GM18909 (cell line): ENCODE measurements around the gene CACNA1C.

ENCODE experiments used
- ATAC-seq: cut with Tn5 transposase; IDR thresholded peaks from one replicate; pipeline ENCODE4 v1.9.1; 2021; ENCODE audit warnings: mild to moderate bottlenecking; ENCODE audit not compliant: unreplicated experiment, poor library complexity

Gene CACNA1C

GRCh38 chr12:2052826-2053678 lies at the start of gene CACNA1C:
Gene CACNA1C (plus strand): TSS chr12:2052987. CDS start chr12:2053563, 576 bp downstream.
- ATAC-seq: no peak

DNA sequence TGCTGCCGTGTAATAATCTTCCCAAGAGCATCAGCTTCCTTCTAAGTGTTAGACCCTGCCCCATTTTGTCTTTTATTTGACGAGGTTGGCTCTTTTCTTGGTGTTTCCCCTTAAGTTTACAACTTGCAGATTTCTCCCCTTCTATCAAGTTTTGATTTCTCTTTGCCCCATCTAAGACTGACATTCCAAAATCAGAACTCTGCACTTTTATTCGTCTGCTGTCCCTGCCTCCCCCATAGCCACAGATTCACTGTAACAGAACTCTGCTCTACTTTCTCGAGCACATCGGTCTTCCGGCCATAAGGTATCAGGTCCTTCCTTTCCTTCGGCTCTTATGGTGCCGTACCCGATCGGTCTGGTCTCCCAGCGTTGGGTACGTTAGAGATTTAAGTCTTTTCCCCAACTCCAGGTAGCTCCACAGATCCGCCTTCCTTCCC lies 49.1 kb upstream of the CACNA1C start:
- ATAC-seq: no peak

GRCh38 chr12:2004113-2004929 lies 48.5 kb upstream of the CACNA1C start, which contains the start of gene DCP1B:
Gene DCP1B (minus strand): TSS chr12:2004457. CDS start chr12:2004431, 26 bp downstream.
- ATAC-seq: peak; percentile 98

GRCh38 chr12:2008677-2009076 lies 44.1 kb upstream of the CACNA1C start:
- no peak for ATAC-seq

DNA sequence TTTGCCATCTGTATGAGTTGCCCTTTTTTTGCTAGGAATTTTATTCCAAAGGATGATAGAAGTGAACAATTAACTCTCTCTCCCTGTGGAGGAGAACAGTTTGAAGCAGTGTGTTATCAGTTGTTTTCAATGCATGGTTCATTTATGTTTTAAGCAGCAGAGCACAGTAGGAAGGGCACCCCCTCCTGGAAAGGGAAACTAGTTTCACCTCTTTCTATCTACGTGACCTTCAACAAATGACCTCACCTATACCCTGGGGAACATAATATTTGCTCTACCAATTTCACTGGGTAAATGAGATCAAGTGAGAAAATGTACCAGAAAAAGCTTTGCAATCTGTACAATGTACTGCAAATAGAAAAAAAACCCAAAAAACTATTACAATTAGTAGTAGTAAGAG lies 43.2 kb upstream of the CACNA1C start:
- no peak for ATAC-seq

DNA sequence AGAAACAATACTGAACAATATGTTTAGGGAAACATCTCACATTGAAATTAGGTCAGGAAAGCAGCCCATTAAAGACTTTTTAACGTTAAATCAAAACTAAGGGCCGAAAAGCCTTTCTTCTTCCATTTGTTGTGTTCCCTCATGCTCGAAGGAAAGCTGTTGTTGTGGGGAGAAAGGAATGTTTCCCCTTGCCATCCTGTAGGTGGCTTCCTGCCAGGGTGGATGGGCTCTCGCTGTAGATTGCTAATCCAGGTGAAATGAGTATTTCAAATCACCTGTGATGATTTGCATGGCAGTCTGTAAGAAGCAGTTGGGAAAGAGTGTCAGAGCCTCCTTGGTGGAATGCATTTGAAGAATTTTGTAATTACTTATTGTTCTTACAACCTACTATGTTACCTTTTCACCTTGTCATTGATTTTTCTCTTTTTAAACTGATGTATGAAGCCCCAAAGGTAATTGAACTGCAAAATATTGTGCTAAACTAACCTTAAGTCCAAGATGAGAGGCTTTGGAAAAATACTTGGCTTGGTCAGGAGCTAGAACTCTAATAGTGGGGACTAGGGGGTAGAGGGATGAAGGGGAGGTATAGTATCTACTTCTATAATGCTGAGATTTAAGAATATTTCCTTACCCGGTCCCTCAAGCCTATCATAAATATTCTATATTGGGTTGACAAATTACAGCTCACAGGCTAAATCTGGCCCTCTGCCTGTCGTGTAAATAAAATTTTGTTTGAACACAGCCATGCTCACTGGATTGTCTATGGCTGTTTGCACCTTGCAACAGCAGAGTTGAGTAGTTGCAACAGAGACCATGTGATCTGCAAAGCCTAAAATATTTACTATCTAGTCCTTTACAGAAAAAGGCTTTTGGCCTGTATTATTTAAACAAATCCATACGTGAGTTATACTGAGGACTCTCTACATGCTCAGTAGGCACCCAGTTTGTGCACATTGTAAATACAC lies 40.9 kb upstream of the CACNA1C start:
- no peak for ATAC-seq

- ATAC-seq: no peak
Measured at GRCh38 chr12:2013086-2013485, 39.7 kb upstream of the CACNA1C start.

DNA sequence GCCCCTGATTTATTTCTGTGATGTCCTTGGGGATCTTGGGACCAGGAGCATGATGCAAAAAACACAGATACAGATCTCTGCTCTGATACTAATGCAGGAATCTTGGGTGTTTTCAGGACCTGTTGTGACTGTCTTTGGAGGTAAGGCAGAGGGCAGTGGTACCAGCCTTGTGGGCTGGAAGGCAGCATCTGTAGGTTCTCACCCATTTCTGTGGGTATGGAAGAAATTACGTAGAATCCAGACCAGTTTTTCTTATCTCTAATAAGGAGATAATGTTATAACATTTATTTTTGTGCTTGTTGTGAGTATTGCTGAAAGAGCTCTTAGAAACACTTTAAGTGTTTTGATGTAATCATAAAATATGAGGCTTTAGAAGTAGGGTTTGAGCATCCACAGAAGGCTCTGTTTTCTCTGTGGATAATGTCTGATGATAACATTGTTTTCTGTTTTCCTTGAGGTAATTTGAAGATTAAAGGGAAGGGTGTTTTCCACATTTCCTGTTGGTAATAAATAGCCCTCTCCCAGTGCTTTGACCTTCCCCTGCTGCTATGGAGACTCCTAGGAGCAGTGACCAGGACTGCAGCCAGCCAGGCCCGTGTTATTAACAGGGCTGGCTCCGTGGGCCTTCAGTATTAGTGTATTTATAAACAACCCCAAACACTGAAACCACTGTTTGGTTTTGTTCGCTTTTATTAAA lies 39.1 kb upstream of the CACNA1C start:
- no peak for ATAC-seq

GRCh38 chr12:2014231-2014630 lies 38.6 kb upstream of the CACNA1C start:
- no peak for ATAC-seq

GRCh38 chr12:2016862-2017545 lies 35.8 kb upstream of the CACNA1C start:
- ATAC-seq: no peak

- no peak for ATAC-seq
Measured at GRCh38 chr12:2017546-2018337, 35.0 kb upstream of the CACNA1C start.

DNA sequence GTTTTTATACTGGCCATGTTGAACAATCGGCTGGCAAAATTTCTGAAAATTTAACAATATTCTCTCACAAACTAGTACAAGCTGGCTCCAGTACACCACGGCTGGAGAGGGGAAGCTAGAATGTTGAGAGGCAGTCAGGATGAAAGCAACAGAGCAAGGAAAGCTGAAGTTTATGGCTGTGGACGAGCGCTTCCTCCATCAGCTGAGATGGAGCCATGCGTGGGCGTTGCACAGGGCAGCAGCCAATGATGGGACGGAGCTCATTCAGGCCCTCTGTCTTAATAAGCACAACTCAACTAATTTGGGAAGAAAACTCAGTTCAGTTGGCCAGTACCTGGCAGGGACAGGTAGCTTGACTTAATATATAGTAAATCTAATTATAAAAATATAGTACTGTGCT lies 34.4 kb upstream of the CACNA1C start:
- ATAC-seq: no peak

- no peak for ATAC-seq
Measured at GRCh38 chr12:2019126-2019525, 33.7 kb upstream of the CACNA1C start.

DNA sequence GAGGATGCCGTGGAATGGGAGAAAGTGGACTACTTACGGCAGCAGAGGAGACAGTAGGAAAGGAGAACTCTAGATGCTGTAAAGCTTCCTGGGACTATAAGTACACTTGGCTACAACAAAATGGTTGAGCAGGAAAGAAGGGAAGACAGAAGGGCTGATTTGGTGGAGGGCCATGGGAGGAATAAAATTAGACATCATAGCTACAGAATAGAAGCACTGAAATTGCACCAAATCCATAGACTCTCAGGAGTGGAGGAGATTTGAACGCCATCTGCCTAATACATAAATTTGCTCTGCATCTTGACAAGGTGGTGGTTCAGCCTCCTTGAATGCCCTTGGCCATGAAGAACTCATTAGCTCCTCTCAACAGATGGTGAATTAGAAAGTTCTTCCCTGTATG lies 32.3 kb upstream of the CACNA1C start:
- ATAC-seq: no peak

- no peak for ATAC-seq
Measured at GRCh38 chr12:2023365-2023764, 29.4 kb upstream of the CACNA1C start.

DNA sequence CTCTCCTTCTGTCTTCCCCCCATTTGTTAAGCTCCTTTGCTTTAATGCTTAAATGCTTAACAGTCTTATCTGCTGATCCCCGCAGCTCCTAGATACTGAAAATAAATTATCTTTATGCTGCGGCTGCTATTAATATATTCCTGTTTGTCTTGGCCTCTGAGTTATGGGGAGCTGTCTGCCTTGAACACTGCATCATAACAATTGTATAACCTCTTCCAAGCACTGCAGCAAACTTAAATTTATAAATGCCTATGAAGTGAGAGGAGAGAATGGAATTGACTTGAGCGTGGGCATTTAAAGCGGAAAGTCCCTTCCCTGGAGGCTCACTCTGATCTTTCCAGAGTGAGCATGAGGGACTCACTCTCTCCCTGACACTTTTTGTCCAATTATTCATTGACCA lies 25.4 kb upstream of the CACNA1C start:
- ATAC-seq: no peak

DNA sequence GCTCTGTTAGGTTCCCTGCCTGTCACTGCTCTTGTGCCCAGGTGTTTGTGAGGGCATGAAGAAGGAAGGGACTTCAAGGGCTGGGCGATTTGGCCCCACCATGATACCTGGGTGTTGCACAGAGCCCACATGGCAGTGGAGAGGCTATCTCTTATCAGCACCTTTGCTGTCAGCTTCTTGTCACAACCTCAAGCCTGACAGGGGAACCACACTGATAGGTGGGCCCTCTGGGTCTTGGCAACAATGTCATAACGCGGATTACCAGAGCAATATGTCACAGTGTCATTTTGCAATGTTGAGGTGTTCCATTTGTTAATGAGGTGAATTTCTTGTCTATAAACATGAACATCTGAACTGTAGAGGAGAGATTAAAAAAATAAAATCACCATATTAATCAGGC lies 22.9 kb upstream of the CACNA1C start:
- ATAC-seq: no peak

DNA sequence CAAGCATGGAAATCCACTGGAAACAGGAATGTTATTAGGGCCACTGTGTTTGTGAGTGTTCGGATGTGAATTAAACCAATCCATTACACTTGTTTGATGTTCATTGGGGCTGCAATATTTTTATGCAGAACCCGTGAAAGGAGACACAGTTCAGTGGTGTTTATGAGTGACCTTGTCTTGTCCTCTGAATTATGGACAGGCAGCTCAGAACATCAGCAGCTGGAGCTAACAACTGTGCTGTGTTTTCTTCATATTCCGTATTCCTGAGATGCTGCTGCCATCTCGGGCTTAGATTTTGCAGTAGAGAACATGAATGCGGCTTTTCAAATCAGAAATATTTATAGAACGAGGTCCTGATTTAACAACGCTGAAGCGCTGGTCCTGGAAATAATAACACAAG lies 20.3 kb upstream of the CACNA1C start:
- no peak for ATAC-seq
